ENCODE results near the gene PPP4R3B.
"Not testable (repeated sequence)": the region's sequence is repeated elsewhere in the genome, so short reads cannot be mapped to it uniquely, and the experiment has no call there.

Gene PPP4R3B

GRCh38 chr2:55609193-55609794 is 8.1 kb downstream of the PPP4R3B start:
- Mint-ChIP-seq H3K9me3 (no peaks in the 10 kb centered on the region), H3K36me3 (peaks cover 17% of the 10 kb centered on the region), H3K27me3 (no peaks in the 10 kb centered on the region), H3K4me1 (peaks cover 34% of the 10 kb centered on the region), H3K4me3 (no peak overlapping the region), H3K27ac (no peak overlapping the region)
- no peak for ATAC-seq

- Mint-ChIP-seq H3K27ac (no peak overlapping the region), H3K4me3 (no peak overlapping the region), H3K36me3 (peaks cover 13% of the 10 kb centered on the region), H3K4me1 (peaks cover 36% of the 10 kb centered on the region), H3K27me3 (no peaks in the 10 kb centered on the region), H3K9me3 (no peaks in the 10 kb centered on the region)
- ATAC-seq, result no peak
These were observed 9.7 kb downstream of the PPP4R3B start for GRCh38 chr2:55607717-55608116.

GRCh38 chr2:55604027-55604565 is 13.3 kb downstream of the PPP4R3B start:
- Mint-ChIP-seq H3K4me3 (no peak overlapping the region), H3K27me3 (no peaks in the 10 kb centered on the region), H3K4me1 (peaks cover 42% of the 10 kb centered on the region), H3K36me3 (peaks cover 30% of the 10 kb centered on the region), H3K27ac (no peak overlapping the region), H3K9me3 (no peaks in the 10 kb centered on the region)
- no peak for ATAC-seq

GRCh38 chr2:55601849-55602248 is 15.6 kb downstream of the PPP4R3B start:
- no peak for ATAC-seq
- H3K27me3 Mint-ChIP-seq, result no peaks in the 10 kb centered on the region
- peaks cover 40% of the 10 kb centered on the region for H3K36me3 Mint-ChIP-seq
- no peak overlapping the region for H3K27ac Mint-ChIP-seq
- no peaks in the 10 kb centered on the region for H3K9me3 Mint-ChIP-seq
- H3K4me3 Mint-ChIP-seq, result no peak overlapping the region
- H3K4me1 Mint-ChIP-seq, result peaks cover 28% of the 10 kb centered on the region

- no peak overlapping the region for H3K27ac Mint-ChIP-seq
- H3K27me3 Mint-ChIP-seq, result no peaks in the 10 kb centered on the region
- peaks cover 53% of the 10 kb centered on the region for H3K36me3 Mint-ChIP-seq
- no peak overlapping the region for H3K4me3 Mint-ChIP-seq
- H3K4me1 Mint-ChIP-seq, result peaks cover 20% of the 10 kb centered on the region
- no peak for ATAC-seq
- H3K9me3 Mint-ChIP-seq, result no peaks in the 10 kb centered on the region
These were observed 19.2 kb downstream of the PPP4R3B start for GRCh38 chr2:55598056-55598795.

- not testable (repeated sequence) for H3K9me3 Mint-ChIP-seq, H3K27ac Mint-ChIP-seq, H3K27me3 Mint-ChIP-seq, ATAC-seq, H3K4me3 Mint-ChIP-seq
- peaks cover 20% of the 10 kb centered on the region for H3K4me1 Mint-ChIP-seq
- peaks cover 49% of the 10 kb centered on the region for H3K36me3 Mint-ChIP-seq
These were observed 20.6 kb downstream of the PPP4R3B start for GRCh38 chr2:55596795-55597194.

GRCh38 chr2:55595536-55595935 is 21.9 kb downstream of the PPP4R3B start:
- Mint-ChIP-seq H3K9me3 (no peaks in the 10 kb centered on the region), H3K4me3 (no peak overlapping the region), H3K27me3 (no peaks in the 10 kb centered on the region), H3K36me3 (peaks cover 49% of the 10 kb centered on the region), H3K4me1 (peaks cover 25% of the 10 kb centered on the region), H3K27ac (no peak overlapping the region)
- no peak for ATAC-seq

- Mint-ChIP-seq H3K4me1 (peaks cover 13% of the 10 kb centered on the region), H3K36me3 (peaks cover 23% of the 10 kb centered on the region), H3K4me3 (no peak overlapping the region), H3K27ac (no peak overlapping the region), H3K27me3 (no peaks in the 10 kb centered on the region), H3K9me3 (no peaks in the 10 kb centered on the region)
- no peak for ATAC-seq
These were observed 25.3 kb downstream of the PPP4R3B start for GRCh38 chr2:55592130-55592529.

- peak; percentile 48 for ATAC-seq
- Mint-ChIP-seq H3K27ac (peak overlapping the region; percentile 35), H3K9me3 (no peaks in the 10 kb centered on the region), H3K4me3 (no peak overlapping the region), H3K36me3 (peaks cover 17% of the 10 kb centered on the region), H3K27me3 (no peaks in the 10 kb centered on the region), H3K4me1 (peaks cover 13% of the 10 kb centered on the region)
These were observed 26.5 kb downstream of the PPP4R3B start for GRCh38 chr2:55590810-55591440.

- Mint-ChIP-seq H3K27me3 (no peaks in the 10 kb centered on the region), H3K9me3 (no peaks in the 10 kb centered on the region), H3K4me1 (peaks cover 10% of the 10 kb centered on the region), H3K27ac (no peak overlapping the region), H3K36me3 (peaks cover 26% of the 10 kb centered on the region), H3K4me3 (no peak overlapping the region)
- no peak for ATAC-seq
These were observed 31.9 kb downstream of the PPP4R3B start for GRCh38 chr2:55585451-55586080.

GRCh38 chr2:55581874-55582547 is 35.4 kb downstream of the PPP4R3B start:
- peak overlapping the region; percentile 32 for H3K27ac Mint-ChIP-seq
- peaks cover 41% of the 10 kb centered on the region for H3K36me3 Mint-ChIP-seq
- ATAC-seq, result no peak

GRCh38 chr2:55581435-55581834 is 36.0 kb downstream of the PPP4R3B start:
- Mint-ChIP-seq H3K4me1 (peaks cover 9% of the 10 kb centered on the region), H3K27me3 (no peaks in the 10 kb centered on the region), H3K4me3 (no peak overlapping the region), H3K36me3 (peaks cover 41% of the 10 kb centered on the region), H3K27ac (peak overlapping the region; percentile 32), H3K9me3 (no peaks in the 10 kb centered on the region)
- ATAC-seq, result no peak

More at GRCh38 chr2:55581874-55582547, 35.4 kb downstream of the PPP4R3B start:
- no peak overlapping the region for H3K4me3 Mint-ChIP-seq
- H3K4me1 Mint-ChIP-seq, result peaks cover 9% of the 10 kb centered on the region
- no peaks in the 10 kb centered on the region for H3K9me3 Mint-ChIP-seq
- H3K27me3 Mint-ChIP-seq, result no peaks in the 10 kb centered on the region

- peaks cover 48% of the 10 kb centered on the region for H3K36me3 Mint-ChIP-seq
These were observed 48.4 kb downstream of the PPP4R3B start for GRCh38 chr2:55569002-55569401.

GRCh38 chr2:55567298-55567697 is 50.1 kb downstream of the PPP4R3B start:
- H3K9me3 Mint-ChIP-seq, result peaks cover 3% of the 10 kb centered on the region
- no peak overlapping the region for H3K4me3 Mint-ChIP-seq
- no peak overlapping the region for H3K27ac Mint-ChIP-seq
- H3K4me1 Mint-ChIP-seq, result no peaks in the 10 kb centered on the region
- peaks cover 58% of the 10 kb centered on the region for H3K36me3 Mint-ChIP-seq
- no peaks in the 10 kb centered on the region for H3K27me3 Mint-ChIP-seq
- ATAC-seq, result no peak

More at GRCh38 chr2:55569002-55569401, 48.4 kb downstream of the PPP4R3B start:
- H3K9me3 Mint-ChIP-seq, H3K4me3 Mint-ChIP-seq, H3K27ac Mint-ChIP-seq, ATAC-seq, H3K27me3 Mint-ChIP-seq, H3K4me1 Mint-ChIP-seq: not testable (repeated sequence)

GRCh38 chr2:55565613-55566012 is 51.8 kb downstream of the PPP4R3B start:
- Mint-ChIP-seq H3K9me3 (peaks cover 11% of the 10 kb centered on the region), H3K27me3 (no peaks in the 10 kb centered on the region), H3K27ac (no peak overlapping the region), H3K4me3 (no peak overlapping the region), H3K4me1 (no peaks in the 10 kb centered on the region), H3K36me3 (peaks cover 74% of the 10 kb centered on the region)
- ATAC-seq, result no peak

All from stimulated activated memory B cell treated with anti-CD40 and anti-IgM and Interleukin-4, amounts not matched to agents 10 μg/mL and 1 μg/mL and 100 μg/mL, for 72 hours (primary cell).